ENCODE measurements around the gene FAM193B. TPM values are rescaled to one million over a fixed set of nuclear protein-coding genes. Genes with fewer than 3 reads are reported as not detected.
A peak's percentile ranks its signal among the peaks of the same experiment; 100 is the strongest.

The FAM193B gene
- total RNA-seq, 6 experiments from 2014 or later: 22.1 to 55.4 (median 39.2) TPM

- intact Hi-C loops (cut with DNase I): no loop called here
Measured at GRCh38 chr5:177510567-177511053, 43.8 kb downstream of the FAM193B start.

GRCh38 chr5:177509991-177510566 is 44.3 kb downstream of the FAM193B start:
- ATAC-seq: no peak
- Histone ChIP-seq H3K9me3 (no peaks in the 10 kb centered on the region), H3K4me3 (peak overlapping the region in 1 of 3 donors; percentile 20), H3K27me3 (no peaks in the 10 kb centered on the region), H3K4me1 (no peaks in the 10 kb centered on the region), H3K36me3 (peaks cover 0 to 40% (median 11%) of the 10 kb centered on the region in 4 donors), H3K27ac (peak overlapping the region; percentile 13 to 88 (median 71))
- peak in 1 of 3 donors; percentile 60 for DNase-seq
- no peak for TF ChIP-seq POLR2A (IDR thresholded peaks at IDR 0.05)
- TF ChIP-seq CTCF (IDR thresholded peaks at IDR 0.05): no peak
- WGBS (ENCODE audit: insufficient coverage, low coverage, low lambda C conversion rate, missing lambda C conversion rate): 50% methylated on average over 4 of the region's 11 CpGs
- intact Hi-C loops (cut with DNase I): no loop called here

More at GRCh38 chr5:177510567-177511053, 43.8 kb downstream of the FAM193B start:
- H3K36me3 ChIP-seq: peaks cover 0 to 44% (median 11%) of the 10 kb centered on the region in 4 donors
- no peaks in the 10 kb centered on the region for H3K27me3 ChIP-seq
- peak in 1 of 3 donors; percentile 51 for DNase-seq
- TF ChIP-seq POLR2A (IDR thresholded peaks at IDR 0.05): peak; percentile 40
- TF ChIP-seq CTCF (IDR thresholded peaks at IDR 0.05): no peak
- H3K4me1 ChIP-seq: peaks cover 0 to 4% (median under 1%) of the 10 kb centered on the region in 4 donors
- peak overlapping the region in 2 of 3 donors; percentile 71 to 88 for H3K27ac ChIP-seq
- H3K4me3 ChIP-seq: no peak overlapping the region
- H3K9me3 ChIP-seq: no peaks in the 10 kb centered on the region
- WGBS (ENCODE audit: insufficient coverage, low coverage, low lambda C conversion rate, missing lambda C conversion rate): 75% methylated on average over 8 of the region's 15 CpGs
- peak in 3 of 4 donors; percentile 6 to 16 (median 16) for ATAC-seq

- Histone ChIP-seq H3K9me3 (no peaks in the 10 kb centered on the region), H3K4me3 (peak within 1 kb of the TSS; percentile 5 to 35 (median 20)), H3K27me3 (no peaks in the 10 kb centered on the region), H3K36me3 (peaks cover 0 to 34% (median 11%) of the 10 kb centered on the region in 4 donors), H3K27ac (peak within 1 kb of the TSS; percentile 50 to 88 (median 71)), H3K4me1 (no peaks in the 10 kb centered on the region)
- WGBS (ENCODE audit: insufficient coverage, low coverage, low lambda C conversion rate, missing lambda C conversion rate): 22% methylated on average over 5 of the region's 20 CpGs
- DNase-seq (peak; percentile 66 to 75 (median 72)), ATAC-seq (peak; percentile 49 to 70 (median 62))
- intact Hi-C loops (cut with DNase I): no loop called here
- no peak for TF ChIP-seq CTCF (IDR thresholded peaks at IDR 0.05)
- no peak for TF ChIP-seq POLR2A (IDR thresholded peaks at IDR 0.05)
Measured at GRCh38 chr5:177509381-177509951, 44.9 kb downstream of the FAM193B start, which contains the start of gene DOK3. Gene DOK3, minus strand, starts transcription at chr5:177509826. Its CDS starts 286 bp downstream, at chr5:177509540.

GRCh38 chr5:177508837-177509236 is 45.5 kb downstream of the FAM193B start:
- Histone ChIP-seq H3K4me1 (no peaks in the 10 kb centered on the region), H3K9me3 (no peaks in the 10 kb centered on the region), H3K36me3 (peaks cover 0 to 27% (median 8%) of the 10 kb centered on the region in 4 donors), H3K27me3 (no peaks in the 10 kb centered on the region), H3K27ac (peak overlapping the region; percentile 50 to 88 (median 71)), H3K4me3 (peak overlapping the region; percentile 5 to 35 (median 20))
- TF ChIP-seq POLR2A (IDR thresholded peaks at IDR 0.05) (no peak), CTCF (IDR thresholded peaks at IDR 0.05) (no peak)
- ATAC-seq (peak; percentile 3 to 21 (median 15)), DNase-seq (peak in 1 of 3 donors; percentile 59)
- intact Hi-C loops (cut with DNase I): no loop called here
- WGBS (ENCODE audit: insufficient coverage, low coverage, low lambda C conversion rate, missing lambda C conversion rate): 60% methylated on average over 2 of the region's 8 CpGs

Data from right lobe of liver (tissue), 6 donors.